Measurements from ENCODE around the gene MINDY4. TPM values are rescaled to one million over a fixed set of nuclear protein-coding genes. Genes with fewer than 3 reads are reported as not detected.
A peak's percentile ranks its signal among the peaks of the same experiment; 100 is the strongest.

MINDY4 gene
- total and polyA plus RNA-seq, 8 donors: 1.6 to 22.8 (median 6.4) TPM; not detected in 1

DNA sequence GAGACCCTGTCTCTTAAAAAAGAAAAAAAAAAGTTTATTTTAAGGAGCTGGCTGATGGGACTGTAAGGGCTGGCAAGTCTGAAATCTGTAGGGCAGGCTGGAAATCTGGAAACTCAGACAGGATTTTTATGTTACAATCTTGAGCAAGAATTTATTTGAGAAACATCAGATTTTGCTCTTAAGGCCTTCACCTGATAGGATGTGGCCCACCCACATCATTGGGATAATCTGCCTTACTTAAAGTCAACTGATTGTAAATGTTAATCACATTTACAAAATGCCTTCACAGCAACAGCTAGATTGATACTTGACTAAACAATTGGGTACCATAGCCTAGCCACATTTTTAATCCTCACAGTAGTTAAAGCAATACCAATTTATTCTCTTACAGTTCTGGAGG lies 11.5 kb downstream of the MINDY4 start:
- TF ChIP-seq, protein P1, sequence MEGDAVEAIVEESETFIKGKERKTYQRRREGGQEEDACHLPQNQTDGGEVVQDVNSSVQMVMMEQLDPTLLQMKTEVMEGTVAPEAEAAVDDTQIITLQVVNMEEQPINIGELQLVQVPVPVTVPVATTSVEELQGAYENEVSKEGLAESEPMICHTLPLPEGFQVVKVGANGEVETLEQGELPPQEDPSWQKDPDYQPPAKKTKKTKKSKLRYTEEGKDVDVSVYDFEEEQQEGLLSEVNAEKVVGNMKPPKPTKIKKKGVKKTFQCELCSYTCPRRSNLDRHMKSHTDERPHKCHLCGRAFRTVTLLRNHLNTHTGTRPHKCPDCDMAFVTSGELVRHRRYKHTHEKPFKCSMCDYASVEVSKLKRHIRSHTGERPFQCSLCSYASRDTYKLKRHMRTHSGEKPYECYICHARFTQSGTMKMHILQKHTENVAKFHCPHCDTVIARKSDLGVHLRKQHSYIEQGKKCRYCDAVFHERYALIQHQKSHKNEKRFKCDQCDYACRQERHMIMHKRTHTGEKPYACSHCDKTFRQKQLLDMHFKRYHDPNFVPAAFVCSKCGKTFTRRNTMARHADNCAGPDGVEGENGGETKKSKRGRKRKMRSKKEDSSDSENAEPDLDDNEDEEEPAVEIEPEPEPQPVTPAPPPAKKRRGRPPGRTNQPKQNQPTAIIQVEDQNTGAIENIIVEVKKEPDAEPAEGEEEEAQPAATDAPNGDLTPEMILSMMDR (IDR thresholded peaks at IDR 0.05): no peak
- TF ChIP-seq EP300 (IDR thresholded peaks at IDR 0.05) (no peak), POLR2AphosphoS5 (IDR thresholded peaks at IDR 0.05) (no peak), POLR2A (IDR thresholded peaks at IDR 0.05) (no peak)
- Histone ChIP-seq H3K27ac (no peak overlapping the region), H3K9me3 (no peaks in the 10 kb centered on the region), H3K36me3 (peaks cover 13 to 76% (median 61%) of the 10 kb centered on the region in 4 donors), H3K4me1 (peaks cover 0 to 20% (median 0%) of the 10 kb centered on the region in 4 donors), H3K4me3 (no peak overlapping the region), H3K27me3 (no peaks in the 10 kb centered on the region)
- no peak for DNase-seq
- intact Hi-C loops (cut with DNase I; ENCODE audit: low total_unique reads): no loop called here

DNA sequence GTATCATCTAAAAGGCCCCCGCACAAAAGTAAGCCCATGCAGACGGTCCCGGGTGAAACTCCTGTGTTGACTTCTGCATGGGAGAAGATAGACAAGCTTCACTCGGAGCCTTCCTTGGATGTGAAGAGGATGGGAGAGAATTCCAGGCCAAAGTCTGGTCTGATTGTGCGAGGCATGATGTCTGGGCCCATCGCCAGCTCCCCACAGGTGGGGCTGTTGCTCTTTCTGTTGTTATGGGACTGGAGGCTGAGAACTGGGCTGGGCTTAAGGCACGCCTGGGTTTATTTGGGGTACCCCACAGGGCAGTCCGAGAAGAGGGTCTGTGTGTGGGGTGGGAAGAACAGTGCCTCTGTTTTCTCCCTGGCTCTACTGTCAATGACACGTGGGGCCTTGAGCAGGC lies 14.6 kb downstream of the MINDY4 start:
- no peak for DNase-seq
- Histone ChIP-seq H3K36me3 (peaks cover 13 to 64% (median 56%) of the 10 kb centered on the region in 4 donors), H3K9me3 (no peaks in the 10 kb centered on the region), H3K27ac (no peak overlapping the region), H3K4me3 (no peak overlapping the region), H3K4me1 (peaks cover 0 to 6% (median 2%) of the 10 kb centered on the region in 4 donors), H3K27me3 (no peaks in the 10 kb centered on the region)
- TF ChIP-seq, protein P1 (IDR thresholded peaks at IDR 0.05): no peak
- TF ChIP-seq POLR2A (IDR thresholded peaks at IDR 0.05) (no peak), POLR2AphosphoS5 (IDR thresholded peaks at IDR 0.05) (no peak)
- WGBS, 5 donors: 85 to 93% (median 90%) methylated on average over 9 of the region's 9 CpGs
- intact Hi-C loops (cut with DNase I; ENCODE audit: low total_unique reads): no loop called here

DNA sequence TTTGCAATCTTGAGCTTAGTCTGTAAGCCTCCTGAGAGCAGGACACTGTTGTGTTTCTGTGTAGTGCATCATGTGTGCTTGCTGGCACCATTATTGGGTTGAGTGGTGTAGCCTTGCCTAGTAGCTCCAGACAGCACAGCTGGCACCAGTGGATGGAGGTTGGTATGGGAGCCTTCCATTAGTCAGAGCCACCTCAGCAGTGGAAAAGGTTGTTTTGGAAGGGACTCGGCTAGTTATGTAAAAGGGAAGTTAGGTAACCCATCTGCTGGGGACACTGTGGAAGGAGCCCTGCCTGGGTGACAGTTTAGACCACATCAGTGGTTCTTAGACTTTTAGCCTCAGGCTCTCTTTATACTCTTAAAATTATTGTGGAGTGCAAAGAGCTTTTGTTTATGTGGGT lies 16.3 kb downstream of the MINDY4 start:
- peaks cover 10 to 63% (median 54%) of the 10 kb centered on the region in 4 donors for H3K36me3 ChIP-seq
- DNase-seq: no peak
- 63 to 88% (median 75%) methylated on average over 1 of the region's 1 CpG for WGBS, 5 donors
- intact Hi-C loops (cut with DNase I; ENCODE audit: low total_unique reads): no loop called here
- H3K4me3 ChIP-seq: no peak overlapping the region
- H3K9me3 ChIP-seq: no peaks in the 10 kb centered on the region
- no peak for TF ChIP-seq POLR2AphosphoS5 (IDR thresholded peaks at IDR 0.05)
- TF ChIP-seq EP300 (IDR thresholded peaks at IDR 0.05): no peak
- no peak for TF ChIP-seq POLR2A (IDR thresholded peaks at IDR 0.05)
- H3K4me1 ChIP-seq: peaks cover 0 to 4% (median 0%) of the 10 kb centered on the region in 4 donors
- H3K27me3 ChIP-seq: no peaks in the 10 kb centered on the region
- H3K27ac ChIP-seq: no peak overlapping the region

DNA sequence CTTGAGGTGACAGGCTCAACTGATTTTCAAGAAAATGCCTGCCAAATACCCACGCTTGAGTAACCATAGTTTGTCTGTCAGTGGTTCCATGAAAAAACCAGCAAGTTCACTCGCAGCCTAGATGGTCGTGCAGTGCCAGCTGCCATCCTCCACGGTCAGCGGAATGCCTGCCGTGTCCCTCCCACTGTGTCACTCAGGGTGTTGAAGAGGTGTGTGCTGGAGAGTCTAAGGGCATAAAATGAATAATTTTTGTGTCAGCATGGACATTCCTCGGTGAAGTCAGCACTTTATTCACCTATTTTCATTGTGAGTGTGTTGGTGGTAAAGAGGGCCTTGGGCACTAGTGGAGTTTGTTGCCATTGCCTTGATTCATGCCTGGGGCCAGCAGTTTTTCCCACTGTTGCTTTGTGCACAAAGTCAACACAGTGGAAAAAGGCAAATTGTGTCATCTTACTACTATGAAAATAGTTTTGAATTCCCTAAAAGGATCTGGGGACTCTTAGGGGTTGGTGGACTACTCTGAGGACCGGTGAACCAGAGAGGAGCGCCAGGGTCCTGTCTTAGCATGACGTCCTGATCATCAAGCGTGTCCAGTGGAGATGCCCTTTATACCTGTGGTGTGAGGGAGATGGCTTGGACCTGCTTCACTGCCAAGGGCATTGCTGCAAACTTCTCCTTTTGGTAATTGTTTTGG lies 17.6 kb downstream of the MINDY4 start:
- TF ChIP-seq, protein P1 (IDR thresholded peaks at IDR 0.05): no peak
- no peak for TF ChIP-seq POLR2A (IDR thresholded peaks at IDR 0.05)
- no peak for TF ChIP-seq POLR2AphosphoS5 (IDR thresholded peaks at IDR 0.05)
- TF ChIP-seq EP300 (IDR thresholded peaks at IDR 0.05): no peak
- Histone ChIP-seq H3K4me1 (peaks cover 0 to 4% (median 0%) of the 10 kb centered on the region in 4 donors), H3K27me3 (no peaks in the 10 kb centered on the region), H3K4me3 (no peak overlapping the region), H3K36me3 (peaks cover 4 to 57% (median 47%) of the 10 kb centered on the region in 4 donors), H3K27ac (peak overlapping the region in 2 of 5 donors; percentile 10 to 51), H3K9me3 (no peaks in the 10 kb centered on the region)
- 74 to 94% (median 77%) methylated on average over 11 of the region's 11 CpGs for WGBS, 5 donors
- DNase-seq: no peak
- intact Hi-C loops (cut with DNase I; ENCODE audit: low total_unique reads): no loop called here

DNA sequence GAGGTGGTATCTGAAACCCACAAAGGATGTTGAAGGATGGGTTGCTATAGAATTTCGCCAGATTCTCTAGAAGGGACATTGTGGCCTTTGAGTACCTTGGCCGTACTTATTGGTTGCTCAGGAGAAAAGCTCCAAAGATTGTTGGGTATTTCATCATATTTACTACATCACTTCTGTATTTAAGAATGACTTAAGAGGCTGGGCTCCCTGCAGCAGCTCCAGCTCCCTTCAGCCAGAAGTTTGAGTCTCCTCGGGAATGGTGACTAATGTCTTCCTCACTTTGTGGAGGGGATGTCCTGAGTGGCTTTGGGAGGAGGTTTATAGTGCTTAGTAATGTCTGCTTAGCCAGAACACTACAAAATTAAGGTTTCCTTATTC lies 18.1 kb downstream of the MINDY4 start:
- intact Hi-C loops (cut with DNase I; ENCODE audit: low total_unique reads): no loop called here
- H3K4me3 ChIP-seq: no peak overlapping the region
- WGBS, 5 donors: 80 to 89% (median 82%) methylated on average over 3 of the region's 3 CpGs
- TF ChIP-seq POLR2AphosphoS5 (IDR thresholded peaks at IDR 0.05): peak in 1 of 3 donors; percentile 36
- TF ChIP-seq, protein P1 (IDR thresholded peaks at IDR 0.05): no peak
- H3K4me1 ChIP-seq: peaks cover 0 to 4% (median 0%) of the 10 kb centered on the region in 4 donors
- H3K36me3 ChIP-seq: peaks cover 4 to 55% (median 44%) of the 10 kb centered on the region in 4 donors
- peak overlapping the region in 2 of 5 donors; percentile 10 to 51 for H3K27ac ChIP-seq
- DNase-seq: no peak
- no peaks in the 10 kb centered on the region for H3K9me3 ChIP-seq
- no peaks in the 10 kb centered on the region for H3K27me3 ChIP-seq
